ENCODE results near the gene DHDDS. TPM values are rescaled to one million over a fixed set of nuclear protein-coding genes. Genes with fewer than 3 reads are reported as not detected.

Gene DHDDS
- total RNA-seq, 1 experiment from 2014 or later = 41.4 TPM

DNA sequence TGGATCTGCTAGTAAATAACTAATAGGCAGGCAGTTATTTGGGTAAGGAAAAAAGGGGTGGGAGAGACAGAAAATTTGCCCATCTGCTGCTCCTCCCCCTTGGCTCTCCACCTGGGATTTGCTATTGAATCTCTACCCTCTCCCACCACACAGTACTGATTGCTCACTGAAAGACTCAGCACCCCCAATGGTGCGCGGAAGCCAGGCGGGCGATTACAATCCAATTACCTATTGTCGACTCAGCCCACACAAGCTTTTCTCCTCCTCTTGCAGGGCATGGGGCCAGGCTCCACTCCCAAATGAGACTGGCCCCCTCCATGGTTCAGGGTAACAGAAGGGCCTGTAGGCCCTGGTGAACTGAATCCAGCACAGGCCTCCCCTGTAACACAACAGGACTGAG is 37.4 kb downstream of the DHDDS start:
- ChIA-PET POLR2A (ENCODE audit: unreplicated experiment) (interaction anchor here (0.6 kb wide), 1 partner anchor 111 kb away, joined by 7 read pairs; no protein-coding TSS in a partner anchor), CTCF (interaction anchor here (0.6 to 1.3 kb wide), 4 partner anchors 30 to 292 kb away, joined by 3 to 6 read pairs (median 4); partner anchors contain the start of gene CNKSR1)
- H3K4me3 ChIP-seq = no peak overlapping the region
- H3K27me3 ChIP-seq (ENCODE audit: insufficient read depth, low read depth) = no peaks in the 10 kb centered on the region
- TF ChIP-seq, protein P1, sequence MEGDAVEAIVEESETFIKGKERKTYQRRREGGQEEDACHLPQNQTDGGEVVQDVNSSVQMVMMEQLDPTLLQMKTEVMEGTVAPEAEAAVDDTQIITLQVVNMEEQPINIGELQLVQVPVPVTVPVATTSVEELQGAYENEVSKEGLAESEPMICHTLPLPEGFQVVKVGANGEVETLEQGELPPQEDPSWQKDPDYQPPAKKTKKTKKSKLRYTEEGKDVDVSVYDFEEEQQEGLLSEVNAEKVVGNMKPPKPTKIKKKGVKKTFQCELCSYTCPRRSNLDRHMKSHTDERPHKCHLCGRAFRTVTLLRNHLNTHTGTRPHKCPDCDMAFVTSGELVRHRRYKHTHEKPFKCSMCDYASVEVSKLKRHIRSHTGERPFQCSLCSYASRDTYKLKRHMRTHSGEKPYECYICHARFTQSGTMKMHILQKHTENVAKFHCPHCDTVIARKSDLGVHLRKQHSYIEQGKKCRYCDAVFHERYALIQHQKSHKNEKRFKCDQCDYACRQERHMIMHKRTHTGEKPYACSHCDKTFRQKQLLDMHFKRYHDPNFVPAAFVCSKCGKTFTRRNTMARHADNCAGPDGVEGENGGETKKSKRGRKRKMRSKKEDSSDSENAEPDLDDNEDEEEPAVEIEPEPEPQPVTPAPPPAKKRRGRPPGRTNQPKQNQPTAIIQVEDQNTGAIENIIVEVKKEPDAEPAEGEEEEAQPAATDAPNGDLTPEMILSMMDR (conservative IDR thresholded peaks at IDR 0.05) = no peak
- TF ChIP-seq EZH2 (IDR thresholded peaks at IDR 0.05; ENCODE audit: low read depth) = no peak
- peaks cover 10% of the 10 kb centered on the region; the same call in 1 of the 2 replicates for H3F3A ChIP-seq (ENCODE audit: insufficient read depth, low read depth)
- peaks cover 14% of the 10 kb centered on the region for H3K79me2 ChIP-seq (ENCODE audit: low read depth)
- peaks cover 23% of the 10 kb centered on the region for H3K4me1 ChIP-seq (replicated peaks; ENCODE audit: insufficient read depth)
- no peak overlapping the region for H2AFZ ChIP-seq
- H3K9me3 ChIP-seq (ENCODE audit: insufficient read depth, low read depth) = no peaks in the 10 kb centered on the region
- H3K4me2 ChIP-seq = no peak overlapping the region
- peaks cover 14% of the 10 kb centered on the region for H3K36me3 ChIP-seq (ENCODE audit: low read depth)
- peaks cover 15% of the 10 kb centered on the region for H4K20me1 ChIP-seq (ENCODE audit: insufficient read depth)
- DNase-seq = no peak
- BruUV-seq (replicated peaks) = no TSS peak
- H3K27ac ChIP-seq = no peak overlapping the region
- intact Hi-C loops (cut with micrococcal nuclease; ENCODE audit: unreplicated experiment) = no loop called here
- H3K9me2 ChIP-seq (ENCODE audit: insufficient read depth) = no peaks in the 10 kb centered on the region

DNA sequence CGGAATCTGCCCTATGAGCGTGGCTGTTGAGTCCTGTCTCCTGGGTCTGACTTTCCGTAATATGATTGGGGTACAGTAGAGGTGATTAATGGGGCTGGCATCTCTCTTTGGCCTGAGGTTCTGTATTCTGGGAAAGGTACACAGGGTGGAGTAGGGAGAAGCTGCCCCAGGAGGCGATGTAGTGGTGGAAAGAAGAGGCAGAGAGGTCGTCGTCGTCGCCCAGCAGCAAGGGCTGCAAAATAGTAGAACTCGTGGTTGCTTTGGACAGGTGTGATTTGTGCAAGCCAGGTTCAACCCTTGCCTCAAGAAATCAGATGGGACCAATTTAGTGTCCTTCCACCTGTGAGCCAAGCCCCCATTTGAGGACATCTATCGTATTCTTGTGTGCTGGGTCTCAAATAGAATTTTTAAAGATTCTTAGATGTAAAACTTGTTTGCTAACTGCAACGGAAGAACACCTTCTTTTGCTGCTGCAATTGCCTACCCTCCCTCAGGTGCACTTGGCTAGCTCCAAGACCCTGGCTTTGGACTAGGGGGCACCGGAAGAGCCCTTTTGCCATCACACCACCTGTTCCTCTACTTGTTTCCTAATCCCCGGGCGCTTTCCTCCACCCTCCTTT is 38.9 kb downstream of the DHDDS start:
- ChIA-PET POLR2A (ENCODE audit: unreplicated experiment) (interaction anchor here (0.6 to 0.7 kb wide), 3 partner anchors 24 to 361 kb away, joined by 3 to 22 read pairs (median 4); no protein-coding TSS in a partner anchor), CTCF (interaction anchor here (0.6 to 1.6 kb wide), 5 partner anchors 11 to 653 kb away, joined by 3 to 14 read pairs (median 5); partner anchors contain the start of gene CNKSR1)
- Histone ChIP-seq H2AFZ (no peak overlapping the region), H3K36me3 (ENCODE audit: low read depth) (peaks cover 18% of the 10 kb centered on the region), H3K4me1 (replicated peaks; ENCODE audit: insufficient read depth) (peaks cover 23% of the 10 kb centered on the region), H3K27me3 (ENCODE audit: insufficient read depth, low read depth) (no peaks in the 10 kb centered on the region), H3K4me2 (peak overlapping the region; percentile 95), H3K9me2 (ENCODE audit: insufficient read depth) (no peaks in the 10 kb centered on the region), H4K20me1 (ENCODE audit: insufficient read depth) (peaks cover 19% of the 10 kb centered on the region), H3K79me2 (ENCODE audit: low read depth) (peaks cover 18% of the 10 kb centered on the region), H3F3A (ENCODE audit: insufficient read depth, low read depth) (peaks cover 17% of the 10 kb centered on the region; the same call in 1 of the 2 replicates), H3K27ac (no peak overlapping the region), H3K9me3 (ENCODE audit: insufficient read depth, low read depth) (no peaks in the 10 kb centered on the region), H3K4me3 (peak overlapping the region; percentile 75; the same call in 1 of the 2 replicates)
- DNase-seq = peak; percentile 35 to 46
- BruUV-seq (replicated peaks) = no TSS peak
- TF ChIP-seq EZH2 (IDR thresholded peaks at IDR 0.05; ENCODE audit: low read depth) = no peak
- TF ChIP-seq, protein P1 (conservative IDR thresholded peaks at IDR 0.05) = no peak
- intact Hi-C loops (cut with micrococcal nuclease; ENCODE audit: unreplicated experiment) = no loop called here

DNA sequence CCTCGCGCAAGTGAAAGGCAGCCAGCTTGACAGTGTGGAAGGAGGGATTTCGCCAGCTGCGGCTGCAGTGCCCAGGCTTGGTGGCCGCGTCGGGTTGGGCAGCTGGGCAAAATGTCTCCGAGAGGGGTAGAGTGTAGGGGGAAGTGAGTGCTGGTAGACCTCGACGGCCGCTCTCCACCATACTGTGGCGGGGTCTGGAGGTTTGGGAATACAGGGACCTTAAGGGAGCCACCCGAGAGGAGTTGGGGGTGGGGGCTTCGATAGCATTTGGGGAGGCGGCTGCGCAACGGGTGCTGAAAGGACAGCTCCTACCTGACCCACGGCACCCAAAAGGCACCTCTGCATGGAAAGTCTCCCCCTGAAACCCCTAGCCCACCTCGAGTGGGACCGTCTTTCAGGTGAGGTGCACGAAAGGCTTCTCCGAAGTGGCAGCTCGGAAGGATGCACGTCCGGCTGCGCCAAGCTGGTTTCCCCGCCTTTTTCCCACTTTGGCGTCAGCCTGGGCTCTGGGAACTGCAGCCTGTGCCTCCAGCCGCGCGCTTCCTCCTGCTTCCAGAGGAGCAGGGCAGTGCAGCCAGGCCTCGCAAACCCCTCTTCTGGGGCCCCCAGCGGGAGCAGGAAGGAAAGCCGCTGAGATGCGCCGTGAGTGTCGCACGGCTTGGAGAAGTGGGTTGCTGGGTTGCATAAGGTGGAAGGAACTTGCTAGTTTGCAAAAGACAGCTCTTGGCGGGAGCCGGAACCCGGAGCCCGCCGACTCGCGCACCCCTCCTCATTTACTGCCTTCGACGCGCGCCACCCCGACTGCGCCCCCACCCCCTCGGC is 39.6 kb downstream of the DHDDS start:
- Histone ChIP-seq H3K4me3 (peak overlapping the region; percentile 75), H2AFZ (peak overlapping the region; percentile 39; the same call in 1 of the 2 replicates), H3K4me2 (peak overlapping the region; percentile 95), H3K27ac (no peak overlapping the region), H4K20me1 (ENCODE audit: insufficient read depth) (peaks cover 19% of the 10 kb centered on the region), H3K27me3 (ENCODE audit: insufficient read depth, low read depth) (no peaks in the 10 kb centered on the region), H3K9me3 (ENCODE audit: insufficient read depth, low read depth) (no peaks in the 10 kb centered on the region), H3F3A (ENCODE audit: insufficient read depth, low read depth) (peaks cover 24% of the 10 kb centered on the region; the same call in 1 of the 2 replicates), H3K4me1 (replicated peaks; ENCODE audit: insufficient read depth) (peaks cover 23% of the 10 kb centered on the region), H3K9me2 (ENCODE audit: insufficient read depth) (no peaks in the 10 kb centered on the region), H3K79me2 (ENCODE audit: low read depth) (peaks cover 18% of the 10 kb centered on the region), H3K36me3 (ENCODE audit: low read depth) (peaks cover 18% of the 10 kb centered on the region)
- BruUV-seq (replicated peaks) = TSS peak; percentile 33
- no peak for TF ChIP-seq EZH2 (IDR thresholded peaks at IDR 0.05; ENCODE audit: low read depth)
- TF ChIP-seq, protein P1 (conservative IDR thresholded peaks at IDR 0.05) = no peak
- ChIA-PET CTCF (interaction anchor here (0.6 to 1.6 kb wide), 4 partner anchors 11 to 534 kb away, joined by 3 to 14 read pairs (median 8); no protein-coding TSS in a partner anchor), POLR2A (ENCODE audit: unreplicated experiment) (interaction anchor here (0.7 to 1.0 kb wide), 2 partner anchors 60 to 235 kb away, joined by 3 to 4 read pairs; no protein-coding TSS in a partner anchor)
- intact Hi-C loops (cut with micrococcal nuclease; ENCODE audit: unreplicated experiment) = loop anchor here (1.0 to 2.0 kb wide), 2 partner anchors 39 to 59 kb away; partner anchors contain the start of gene DHDDS
- DNase-seq = peak; percentile 64
